Smooth muscle cell (in vitro differentiated cells): ENCODE measurements around the gene MORC2. TPM values are rescaled to one million over a fixed set of nuclear protein-coding genes. Genes with fewer than 3 reads are reported as not detected.

ENCODE experiments used
- DNase-seq: peaks from one replicate; lab custom pipeline; 2025; ENCODE audit not compliant: unreplicated experiment; lab: John Stamatoyannopoulos, UW
- H2AFZ ChIP-seq: fragments of 200-600 bp; sonication (generic); 2 replicates; pipeline ENCODE4 v1.6.0; 2016; ENCODE audit warnings: antibody characterized with exemption, low read depth, mild to moderate bottlenecking
- H3F3A ChIP-seq: fragments of 200-600 bp; sonication (generic); 2 replicates; pipeline ENCODE4 v1.6.0; 2017; ENCODE audit warnings: antibody characterized with exemption, low read depth
- H3K27ac ChIP-seq: fragments of 200-600 bp; sonication (generic); 2 replicates; pipeline ENCODE4 v1.5.1; 2016; ENCODE audit warnings: low read depth, mild to moderate bottlenecking
- H3K27me3 ChIP-seq: fragments of 200-600 bp; sonication (generic); 2 replicates; pipeline ENCODE4 v1.6.1; 2016; ENCODE audit warnings: low read depth, mild to moderate bottlenecking
- H3K36me3 ChIP-seq: fragments of 200-600 bp; sonication (generic); 2 replicates; pipeline ENCODE4 v1.5.1; 2016; ENCODE audit warnings: low read depth
- H3K4me1 ChIP-seq: fragments of 200-600 bp; sonication (generic); 2 replicates; pipeline ENCODE4 v1.5.1; 2016; ENCODE audit warnings: low read depth
- H3K4me2 ChIP-seq: fragments of 200-600 bp; sonication (generic); 2 replicates; pipeline ENCODE4 v1.6.0; 2016; ENCODE audit warnings: mild to moderate bottlenecking
- H3K4me3 ChIP-seq: fragments of 200-600 bp; sonication (generic); 2 replicates; pipeline ENCODE4 v1.5.1; 2016; ENCODE audit warnings: mild to moderate bottlenecking
- H3K79me2 ChIP-seq: fragments of 200-600 bp; sonication (generic); 2 replicates; pipeline ENCODE4 v1.6.0; 2016; ENCODE audit warnings: low read depth, mild to moderate bottlenecking
- H3K9ac ChIP-seq: fragments of 200-600 bp; sonication (generic); 2 replicates; pipeline ENCODE4 v1.6.0; 2016; ENCODE audit warnings: low read depth
- H3K9me3 ChIP-seq: fragments of 200-600 bp; sonication (generic); replicated peaks from 2 replicates; pipeline ENCODE4 v1.5.1; 2016; ENCODE audit warnings: low read depth
- H4K20me1 ChIP-seq: fragments of 200-600 bp; sonication (generic); 2 replicates; pipeline ENCODE4 v1.6.0; 2016; ENCODE audit warnings: low read depth
- WGBS: methylation state at CpG from one replicate; pipeline ENCODE4 v1.1.7; 2016; ENCODE audit warnings: low lambda C conversion rate; 5-methylcytosine and 5-hydroxymethylcytosine counted together
- polyA plus RNA-seq: library from polyadenylated mRNA; unstranded; fragments of >200 nt; fragmentation: Nextera tagmentation; extraction: Ambion mirVana; gene quantifications from 2 replicates; pipeline ENCODE4 v1.2.1, GENCODE V29; 2016
- total RNA-seq: library from RNA; depleted of rRNA; stranded (reverse); fragments of >200 nt; gene quantifications from 2 replicates; pipeline ENCODE4 v1.2.3, GENCODE V29; 2014
- TF ChIP-seq, protein P1 (sequence below): fragments of 200-600 bp; sonication (generic); IDR thresholded peaks from 2 replicates; pipeline ENCODE4 v1.5.1; 2017; ENCODE audit warnings: borderline replicate concordance, mild to moderate bottlenecking, antibody characterized with exemption; ENCODE audit not compliant: insufficient read depth, poor library complexity, severe bottlenecking

The MORC2 gene
- total and polyA plus RNA-seq, 2 experiments from 2014 or later, result 22.0 to 42.9 TPM

DNA sequence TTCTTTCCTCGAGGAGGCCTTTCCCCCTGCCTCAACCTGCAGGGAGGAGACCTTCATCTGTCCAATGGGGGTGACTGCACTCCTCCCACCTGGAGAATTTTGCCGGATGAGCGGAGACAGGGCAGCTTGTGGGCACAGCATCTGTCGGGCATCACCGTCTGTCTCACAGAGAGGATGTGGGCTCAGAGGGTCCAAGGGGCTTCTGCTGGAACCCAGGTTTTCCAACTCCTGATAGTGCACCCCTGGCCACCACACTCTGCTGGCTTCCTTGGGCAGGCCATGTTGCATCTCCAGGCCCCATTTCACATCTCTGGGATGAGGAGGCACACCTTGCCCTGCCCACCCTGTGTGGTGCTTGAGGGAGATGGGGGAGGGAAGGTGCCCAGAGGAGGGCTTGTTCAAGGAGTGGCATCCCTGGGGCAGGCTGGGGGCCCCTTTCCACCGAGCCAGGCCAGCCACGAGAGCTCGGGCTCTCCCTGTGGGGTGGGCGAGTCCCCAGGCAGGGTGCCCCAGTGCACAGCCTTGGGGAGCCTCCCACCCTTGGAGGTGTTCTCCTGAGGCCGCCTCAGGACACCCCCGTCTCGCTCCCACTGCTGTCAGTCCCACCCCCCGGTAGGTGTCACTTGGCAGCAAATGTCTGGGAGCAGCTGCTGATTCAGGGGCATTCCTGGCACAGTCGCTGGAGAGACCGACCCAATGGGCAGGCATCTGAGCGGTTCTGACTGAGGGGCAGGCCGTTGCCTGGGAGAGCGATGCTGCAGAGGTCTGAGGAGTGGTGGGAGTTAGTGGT lies 84.2 kb downstream of the MORC2 start:
- no peaks in the 10 kb centered on the region for H3K27me3 ChIP-seq
- DNase-seq, result no peak
- TF ChIP-seq, protein P1, sequence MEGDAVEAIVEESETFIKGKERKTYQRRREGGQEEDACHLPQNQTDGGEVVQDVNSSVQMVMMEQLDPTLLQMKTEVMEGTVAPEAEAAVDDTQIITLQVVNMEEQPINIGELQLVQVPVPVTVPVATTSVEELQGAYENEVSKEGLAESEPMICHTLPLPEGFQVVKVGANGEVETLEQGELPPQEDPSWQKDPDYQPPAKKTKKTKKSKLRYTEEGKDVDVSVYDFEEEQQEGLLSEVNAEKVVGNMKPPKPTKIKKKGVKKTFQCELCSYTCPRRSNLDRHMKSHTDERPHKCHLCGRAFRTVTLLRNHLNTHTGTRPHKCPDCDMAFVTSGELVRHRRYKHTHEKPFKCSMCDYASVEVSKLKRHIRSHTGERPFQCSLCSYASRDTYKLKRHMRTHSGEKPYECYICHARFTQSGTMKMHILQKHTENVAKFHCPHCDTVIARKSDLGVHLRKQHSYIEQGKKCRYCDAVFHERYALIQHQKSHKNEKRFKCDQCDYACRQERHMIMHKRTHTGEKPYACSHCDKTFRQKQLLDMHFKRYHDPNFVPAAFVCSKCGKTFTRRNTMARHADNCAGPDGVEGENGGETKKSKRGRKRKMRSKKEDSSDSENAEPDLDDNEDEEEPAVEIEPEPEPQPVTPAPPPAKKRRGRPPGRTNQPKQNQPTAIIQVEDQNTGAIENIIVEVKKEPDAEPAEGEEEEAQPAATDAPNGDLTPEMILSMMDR, result no peak
- no peaks in the 10 kb centered on the region for H3K36me3 ChIP-seq
- no peaks in the 10 kb centered on the region for H4K20me1 ChIP-seq
- no peak overlapping the region for H3K4me2 ChIP-seq
- H3K9me3 ChIP-seq, result no peaks in the 10 kb centered on the region
- H3K9ac ChIP-seq, result no peak overlapping the region
- no peak overlapping the region for H3K4me3 ChIP-seq
- H3K27ac ChIP-seq, result no peak overlapping the region
- H3F3A ChIP-seq, result no peaks in the 10 kb centered on the region
- H2AFZ ChIP-seq, result no peak overlapping the region
- H3K4me1 ChIP-seq, result peaks cover 16% of the 10 kb centered on the region
- no peaks in the 10 kb centered on the region for H3K79me2 ChIP-seq
- 96% methylated on average over 18 of the region's 18 CpGs for WGBS

DNA sequence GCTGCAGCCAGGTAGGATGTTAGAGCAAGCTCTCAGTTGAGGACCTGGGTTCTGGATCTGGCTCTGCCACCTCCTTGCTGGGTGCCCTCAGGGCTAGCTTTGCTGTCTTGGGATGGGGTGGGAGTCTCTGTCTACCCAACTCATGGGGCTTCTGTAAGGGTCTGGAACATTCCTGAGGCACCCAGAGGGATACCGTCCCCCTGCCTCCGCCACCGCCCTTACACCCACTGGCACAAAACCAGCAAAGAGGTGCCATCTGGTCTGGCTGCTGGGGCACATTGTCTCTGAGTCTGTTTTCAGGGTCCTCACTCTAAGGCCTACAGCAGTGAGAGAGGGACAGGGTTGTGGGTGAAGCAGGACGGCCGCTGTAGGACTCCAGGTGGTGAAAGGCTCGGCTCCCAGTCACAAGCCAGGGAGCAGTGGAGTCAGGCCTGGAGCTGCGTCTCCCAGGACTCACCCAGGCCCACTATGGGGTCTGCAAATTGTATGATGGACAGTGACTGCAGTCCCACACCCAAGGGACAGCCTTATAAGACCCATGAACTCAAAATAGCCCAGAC lies 84.9 kb downstream of the MORC2 start:
- H3K4me3 ChIP-seq, result no peak overlapping the region
- no peaks in the 10 kb centered on the region for H3F3A ChIP-seq
- no peak overlapping the region for H2AFZ ChIP-seq
- no peak overlapping the region for H3K9ac ChIP-seq
- WGBS, result 98% methylated on average over 6 of the region's 7 CpGs
- TF ChIP-seq, protein P1, result no peak
- no peaks in the 10 kb centered on the region for H4K20me1 ChIP-seq
- H3K27ac ChIP-seq, result no peak overlapping the region
- no peaks in the 10 kb centered on the region for H3K27me3 ChIP-seq
- no peaks in the 10 kb centered on the region for H3K79me2 ChIP-seq
- no peak overlapping the region for H3K4me2 ChIP-seq
- peaks cover 16% of the 10 kb centered on the region for H3K4me1 ChIP-seq
- DNase-seq, result no peak
- no peaks in the 10 kb centered on the region for H3K36me3 ChIP-seq
- H3K9me3 ChIP-seq, result no peaks in the 10 kb centered on the region

DNA sequence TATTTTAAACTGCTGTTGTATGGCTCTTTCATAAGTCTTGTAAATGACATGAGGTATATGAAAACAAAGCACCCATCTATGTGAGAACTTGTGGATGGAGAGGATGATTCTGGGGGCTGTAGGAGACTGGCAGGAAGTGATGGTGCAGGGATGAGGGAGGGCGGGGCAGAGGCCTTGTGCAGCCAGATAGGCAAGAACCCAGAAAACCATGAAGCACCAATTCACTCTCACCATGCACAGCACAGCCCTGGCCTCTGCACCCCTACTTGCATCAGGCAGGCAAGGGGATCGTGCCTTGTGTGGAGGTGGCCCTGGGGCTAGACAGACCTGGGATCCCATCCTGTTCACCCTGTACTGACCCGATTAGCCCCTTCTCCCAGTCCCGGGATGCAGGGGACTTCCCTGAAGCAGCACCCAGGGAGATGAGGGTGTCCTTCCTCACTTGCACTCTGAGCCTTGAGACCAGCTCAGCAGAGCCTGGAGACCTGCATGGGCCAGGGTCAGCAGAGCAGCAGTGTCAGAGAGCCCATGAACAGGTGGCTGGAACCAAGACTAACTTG lies 85.5 kb downstream of the MORC2 start:
- no peak overlapping the region for H3K4me2 ChIP-seq
- 100% methylated on average over 4 of the region's 4 CpGs for WGBS
- H3K79me2 ChIP-seq, result no peaks in the 10 kb centered on the region
- TF ChIP-seq, protein P1, result no peak
- H3K27ac ChIP-seq, result no peak overlapping the region
- H3K9ac ChIP-seq, result no peak overlapping the region
- DNase-seq, result no peak
- H3K27me3 ChIP-seq, result no peaks in the 10 kb centered on the region
- H2AFZ ChIP-seq, result no peak overlapping the region
- peaks cover 16% of the 10 kb centered on the region for H3K4me1 ChIP-seq
- H3K36me3 ChIP-seq, result no peaks in the 10 kb centered on the region
- no peak overlapping the region for H3K4me3 ChIP-seq
- no peaks in the 10 kb centered on the region for H3F3A ChIP-seq
- no peaks in the 10 kb centered on the region for H3K9me3 ChIP-seq
- H4K20me1 ChIP-seq, result no peaks in the 10 kb centered on the region
